Activated CD4-positive, alpha-beta T cell treated with anti-CD3 and anti-CD28 coated beads for 24 hours (primary cell): Measurements from ENCODE around the gene HIVEP3.

Source experiments
- DNase-seq, 2 donors: peaks; one replicate each; pipeline ENCODE4 v3.0.0-alpha.2; 2020; ENCODE audit warnings: low read depth in 2 of 2

HIVEP3 gene

GRCh38 chr1:41468122-41468762 is 450.5 kb downstream of the HIVEP3 start:
- no peak for DNase-seq

- no peak for DNase-seq
These were observed 451.0 kb downstream of the HIVEP3 start for GRCh38 chr1:41467673-41468072.

GRCh38 chr1:41466146-41466545 is 452.6 kb downstream of the HIVEP3 start:
- DNase-seq: no peak

- DNase-seq: no peak
These were observed 453.0 kb downstream of the HIVEP3 start for GRCh38 chr1:41465741-41466140.

- DNase-seq: no peak
These were observed 453.8 kb downstream of the HIVEP3 start for GRCh38 chr1:41464885-41465284.

- DNase-seq: no peak
These were observed 455.2 kb downstream of the HIVEP3 start for GRCh38 chr1:41463516-41463915.

- DNase-seq: no peak
These were observed 456.1 kb downstream of the HIVEP3 start for GRCh38 chr1:41462680-41463004.

GRCh38 chr1:41461790-41462679 is 456.7 kb downstream of the HIVEP3 start:
- no peak for DNase-seq

GRCh38 chr1:41456847-41457540 is 461.7 kb downstream of the HIVEP3 start:
- no peak for DNase-seq
